ENCODE results near the gene ACTN2. TPM values are rescaled to one million over a fixed set of nuclear protein-coding genes. Genes with fewer than 3 reads are reported as not detected.
"Not testable (repeated sequence)": the region's sequence is repeated elsewhere in the genome, so short reads cannot be mapped to it uniquely, and the experiment has no call there.

ACTN2 gene
- 1,000 to 10,000 TPM; 1,015 to 2,123 (median 1,808) TPM for polyA plus RNA-seq (ENCODE audit: insufficient read length in 10 of 10)
- long read RNA-seq, donor 1, full-length matches to known transcripts: 246 of 726 reads
- long read RNA-seq, donor 1, partial matches to known transcripts: 423 of 726 reads
- long read RNA-seq, donor 1, other reads (novel, unspliced or antisense): 57 of 726 reads
- long read RNA-seq, donor 2, full-length matches to known transcripts: 288 of 655 reads
- long read RNA-seq, donor 2, partial matches to known transcripts: 288 of 655 reads
- long read RNA-seq, donor 2, other reads (novel, unspliced or antisense): 79 of 655 reads
- long read RNA-seq, donor 3: 0 reads
- long read RNA-seq, donor 4, full-length matches to known transcripts: 190 of 560 reads
- long read RNA-seq, donor 4, partial matches to known transcripts: 323 of 560 reads
- long read RNA-seq, donor 4, other reads (novel, unspliced or antisense): 47 of 560 reads
- long read RNA-seq, donor 5, full-length matches to known transcripts: 301 of 793 reads
- long read RNA-seq, donor 5, partial matches to known transcripts: 433 of 793 reads
- long read RNA-seq, donor 5, other reads (novel, unspliced or antisense): 59 of 793 reads
- long read RNA-seq, donor 6, full-length matches to known transcripts: 347 of 1,006 reads
- long read RNA-seq, donor 6, partial matches to known transcripts: 584 of 1,006 reads
- long read RNA-seq, donor 6, other reads (novel, unspliced or antisense): 75 of 1,006 reads
- long read RNA-seq, donor 7, full-length matches to known transcripts: 170 of 578 reads
- long read RNA-seq, donor 7, partial matches to known transcripts: 366 of 578 reads
- long read RNA-seq, donor 7, other reads (novel, unspliced or antisense): 42 of 578 reads
- long read RNA-seq, donor 8, full-length matches to known transcripts: 72 of 259 reads
- long read RNA-seq, donor 8, partial matches to known transcripts: 178 of 259 reads
- long read RNA-seq, donor 8, other reads (novel, unspliced or antisense): 9 of 259 reads
- long read RNA-seq, donor 9, full-length matches to known transcripts: 44 of 108 reads
- long read RNA-seq, donor 9, partial matches to known transcripts: 59 of 108 reads
- long read RNA-seq, donor 9, other reads (novel, unspliced or antisense): 5 of 108 reads

- DNase-seq: peak in 2 of 3 donors; percentile 62 to 74
Measured at GRCh38 chr1:236685917-236686814, at the start of gene ACTN2. Gene ACTN2, plus strand, starts transcription at chr1:236686499. Its CDS starts 175 bp downstream, at chr1:236686674.

GRCh38 chr1:236638945-236639344 is 47.4 kb upstream of the ACTN2 start:
- DNase-seq: peak in 1 of 3 donors; percentile 54

GRCh38 chr1:236639686-236640085 is 46.6 kb upstream of the ACTN2 start:
- peak; percentile 40 to 65 (median 57) for DNase-seq

DNA sequence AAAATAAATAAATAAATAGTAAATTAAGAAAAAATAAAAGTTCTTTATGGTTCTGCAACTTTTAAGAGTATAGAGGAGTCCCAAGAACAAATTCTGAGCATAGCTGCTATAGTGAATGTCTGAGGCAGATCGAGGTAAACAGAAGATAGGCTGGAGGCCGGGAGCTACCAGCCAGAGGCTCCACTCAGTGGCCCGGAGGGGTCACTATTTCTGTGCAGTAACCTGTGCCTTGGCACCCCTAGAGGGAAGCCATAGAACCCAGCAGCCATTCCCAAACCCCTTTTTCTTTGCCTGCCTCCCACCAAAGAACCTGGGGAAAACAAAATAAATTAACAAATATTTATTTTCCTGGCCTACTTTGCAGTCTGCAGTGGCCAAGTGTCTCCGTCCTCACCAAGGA is 43.5 kb upstream of the ACTN2 start:
- no peak for DNase-seq

- no peak for DNase-seq
Measured at GRCh38 chr1:236645016-236645680, 41.2 kb upstream of the ACTN2 start.

- DNase-seq: no peak
Measured at GRCh38 chr1:236654511-236654910, 31.8 kb upstream of the ACTN2 start.

DNA sequence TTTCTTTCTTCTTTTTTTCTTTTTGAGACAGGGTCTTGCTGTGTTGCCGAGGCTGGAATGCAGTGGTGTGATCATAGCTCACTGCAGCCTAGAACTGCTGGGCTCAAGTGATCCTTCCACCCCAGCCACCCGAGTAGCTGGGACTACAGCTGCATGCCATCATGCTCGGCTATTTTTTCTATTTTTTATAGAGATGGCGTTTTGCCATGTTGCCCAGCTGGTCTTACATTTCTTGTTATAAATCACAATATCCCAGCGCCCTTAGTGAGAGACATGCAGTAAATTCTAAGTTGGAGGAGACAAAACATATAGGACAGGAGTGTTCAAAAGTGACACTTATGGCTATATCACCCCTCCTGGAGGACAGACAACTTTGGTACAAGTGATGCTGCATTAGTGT is 31.3 kb upstream of the ACTN2 start:
- peak in 1 of 3 donors; percentile 48 for DNase-seq

DNA sequence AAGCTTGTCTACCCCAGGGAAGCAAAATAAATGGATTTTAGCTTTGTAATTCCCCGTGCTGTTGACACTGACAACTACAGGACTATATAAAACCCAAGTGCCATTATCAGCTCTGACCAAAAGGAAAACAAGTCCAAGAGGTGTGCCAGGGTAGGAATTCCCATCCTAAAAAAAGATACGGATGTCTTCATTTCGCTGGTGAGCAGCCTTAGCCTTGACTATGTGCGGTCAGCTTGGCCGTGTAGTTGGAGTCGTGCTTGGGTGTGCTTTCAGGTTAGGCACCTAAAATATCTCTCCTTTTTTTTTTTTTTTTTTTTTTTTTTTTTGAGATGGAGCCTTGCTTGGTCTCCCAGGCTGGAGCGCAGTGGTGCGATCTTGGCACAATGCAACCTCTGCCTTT is 28.9 kb upstream of the ACTN2 start:
- DNase-seq: no peak

GRCh38 chr1:236659792-236660587 is 26.3 kb upstream of the ACTN2 start:
- peak in 2 of 3 donors; percentile 21 to 51 for DNase-seq

DNA sequence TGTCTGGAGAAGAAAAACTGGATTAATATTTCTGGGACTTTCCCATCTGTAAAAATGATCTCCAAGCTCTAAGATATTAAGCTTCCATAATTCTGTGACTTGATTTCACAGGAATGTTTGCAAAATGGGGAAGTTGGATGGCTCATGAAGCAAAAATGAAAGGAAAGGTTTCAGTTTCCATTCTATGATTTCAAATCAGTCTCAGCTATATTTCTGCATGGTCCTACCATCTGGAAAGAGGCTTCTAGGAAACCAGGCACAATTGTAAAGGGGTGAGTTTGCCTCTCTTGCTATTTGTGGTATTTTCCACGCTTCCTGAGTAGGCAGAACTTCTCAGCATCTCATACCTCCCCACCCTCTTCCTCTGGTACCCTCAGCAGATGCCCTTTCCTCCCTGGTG is 22.4 kb upstream of the ACTN2 start:
- DNase-seq: no peak

- DNase-seq: not testable (repeated sequence)
Measured at GRCh38 chr1:236668909-236669308, 17.4 kb upstream of the ACTN2 start.

- DNase-seq: no peak
Measured at GRCh38 chr1:236670060-236670459, 16.2 kb upstream of the ACTN2 start.

DNA sequence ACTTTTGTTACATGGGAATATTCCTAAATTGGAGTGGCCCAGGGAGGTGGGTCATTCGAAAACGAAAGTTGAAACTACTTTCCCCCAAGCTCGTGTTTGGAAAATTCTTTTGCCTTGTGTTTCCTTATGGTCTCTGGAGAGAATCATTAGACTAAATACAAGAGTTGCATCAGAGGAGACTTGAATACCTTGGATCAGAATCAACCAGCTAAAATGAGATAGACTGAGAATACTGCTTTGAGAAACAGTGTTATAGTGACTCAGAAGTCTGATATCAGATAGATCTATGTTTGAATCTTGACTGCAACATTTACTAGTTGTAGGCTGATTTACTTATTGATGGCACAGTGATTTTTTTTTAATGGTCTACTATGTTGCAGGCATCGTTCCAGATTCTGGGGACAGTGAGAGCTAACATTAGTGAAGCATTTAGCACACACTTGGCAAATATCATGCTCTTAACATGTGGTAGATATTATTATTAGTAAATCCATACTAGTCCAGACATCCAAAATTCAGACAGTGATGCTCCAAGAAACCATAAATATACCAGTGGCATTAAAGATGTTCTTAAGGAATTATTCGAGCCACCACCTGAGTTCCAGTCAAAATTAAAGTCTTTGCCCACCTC is 12.9 kb upstream of the ACTN2 start:
- DNase-seq: peak in 1 of 3 donors; percentile 47

GRCh38 chr1:236677641-236678235 is 8.6 kb upstream of the ACTN2 start:
- no peak for DNase-seq

DNA sequence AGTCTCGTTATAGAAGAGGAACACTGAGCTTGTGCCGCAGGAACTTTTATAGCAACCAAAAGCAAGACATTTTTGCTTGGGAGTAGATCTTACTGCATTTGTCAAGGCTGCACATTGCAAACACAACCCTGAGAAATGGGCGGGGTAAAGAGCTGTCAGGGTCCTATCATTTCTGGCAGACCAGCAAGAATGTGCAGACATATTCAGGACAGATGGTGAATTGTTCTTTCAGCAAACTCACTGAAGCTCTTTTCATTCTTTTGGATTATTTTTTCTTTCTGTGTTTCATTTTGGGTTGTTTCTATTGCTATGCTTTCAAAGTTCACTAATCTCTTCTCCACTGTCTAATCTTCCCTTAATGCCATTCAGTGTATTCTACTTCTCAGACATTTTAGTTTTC is 5.1 kb upstream of the ACTN2 start:
- no peak for DNase-seq

- DNase-seq: peak in 1 of 3 donors; percentile 34
Measured at GRCh38 chr1:236685205-236685916, 938 bp upstream of the ACTN2 start.

DNA sequence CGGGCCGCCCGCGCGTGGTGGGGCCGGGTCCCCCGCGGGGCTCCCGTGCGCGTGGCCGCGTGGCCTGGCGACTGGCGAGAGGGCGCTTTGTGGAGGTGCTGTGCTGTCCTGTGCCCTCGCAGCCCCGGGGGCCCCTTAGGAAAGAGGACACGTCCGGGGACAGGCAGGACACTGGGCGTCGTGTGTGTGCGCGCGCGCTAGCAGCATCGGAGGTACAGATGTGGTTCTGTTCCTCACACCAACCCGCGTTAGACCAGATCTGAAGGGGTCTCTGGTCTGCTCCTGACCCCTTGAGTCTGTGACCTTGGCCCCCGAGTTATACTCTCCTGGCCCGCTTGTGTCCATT is 489 bp downstream of the ACTN2 start:
- no peak for DNase-seq

GRCh38 chr1:236687273-236687672 is 974 bp downstream of the ACTN2 start:
- no peak for DNase-seq
